Caki2 (cell line): ENCODE data around the gene SLC7A14. TPM values are rescaled to one million over a fixed set of nuclear protein-coding genes. Genes with fewer than 3 reads are reported as not detected.
A peak's percentile ranks its signal among the peaks of the same experiment; 100 is the strongest.

ENCODE experiments used
- DNase-seq: peaks from one replicate; pipeline ENCODE4 v3.0.0-alpha.2; 2015; ENCODE audit warnings: low read depth
- in situ Hi-C: cut with HindIII; loops from 2 replicates; pipeline ENCODE4 v1.10.0; 2016; ENCODE audit warnings: low sequenced_read_pairs, low pct_unique_long_range_greater_than_20kb, mixed read lengths
- total RNA-seq: library from RNA; depleted of rRNA; stranded (reverse); fragments of >200 nt; shearing (Covaris generic); gene quantifications from 2 replicates; pipeline ENCODE4 v1.2.3, GENCODE V29; 2014; ENCODE audit warnings: low replicate concordance

Gene SLC7A14
- total RNA-seq, 1 experiment from 2014 or later = not detected

- in situ Hi-C loops = no loop called here
- DNase-seq = no peak
Observed at GRCh38 chr3:170463011-170463410, 122.9 kb downstream of the SLC7A14 start.

DNA sequence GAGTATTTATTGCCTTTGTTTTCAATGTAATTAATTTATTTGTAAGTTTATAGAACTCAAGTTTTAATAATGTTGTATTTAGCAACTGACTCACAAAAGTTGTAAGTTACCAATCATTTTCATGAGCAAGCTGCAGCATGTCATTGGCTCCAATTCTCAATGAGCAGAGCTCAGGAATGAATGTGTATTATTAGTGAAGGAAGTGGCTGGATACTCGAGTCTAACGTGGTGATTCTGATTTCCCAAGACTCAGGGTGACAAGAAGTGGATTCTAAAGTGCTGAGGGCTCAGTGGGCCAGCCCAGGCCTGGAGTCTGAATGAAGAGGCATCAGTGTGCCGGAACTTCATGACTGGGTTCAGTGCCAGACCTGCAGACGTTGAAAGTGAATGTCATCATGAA, 127.6 kb downstream of the SLC7A14 start:
- no peak for DNase-seq
- in situ Hi-C loops = no loop called here

GRCh38 chr3:170454509-170454908, 131.4 kb downstream of the SLC7A14 start:
- DNase-seq = no peak
- in situ Hi-C loops = no loop called here

GRCh38 chr3:170450039-170450438, 135.8 kb downstream of the SLC7A14 start:
- no peak for DNase-seq
- in situ Hi-C loops = no loop called here

- no peak for DNase-seq
- in situ Hi-C loops = no loop called here
Observed at GRCh38 chr3:170448584-170448983, 137.3 kb downstream of the SLC7A14 start.

DNA sequence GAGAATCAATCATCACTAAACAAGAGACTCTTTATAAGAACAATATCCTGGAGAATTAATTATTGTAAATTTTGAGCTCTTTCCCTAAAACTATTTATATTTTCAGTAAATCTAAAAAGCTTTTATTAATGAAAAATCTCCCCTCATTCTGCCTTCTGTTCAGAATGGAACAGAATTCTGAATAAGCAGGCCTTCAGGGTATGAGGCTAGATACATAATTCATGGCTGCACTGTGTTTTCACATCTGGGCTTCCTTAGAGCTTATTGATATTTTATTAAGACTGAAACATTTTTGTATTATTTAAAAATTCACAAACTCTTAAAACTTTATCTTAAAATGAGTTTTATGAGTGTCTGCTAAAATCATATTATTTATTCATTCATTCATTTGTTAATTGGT, 142.4 kb downstream of the SLC7A14 start:
- DNase-seq = no peak
- in situ Hi-C loops = no loop called here

- no peak for DNase-seq
- in situ Hi-C loops = no loop called here
Observed at GRCh38 chr3:170442947-170443346, 142.9 kb downstream of the SLC7A14 start.

DNA sequence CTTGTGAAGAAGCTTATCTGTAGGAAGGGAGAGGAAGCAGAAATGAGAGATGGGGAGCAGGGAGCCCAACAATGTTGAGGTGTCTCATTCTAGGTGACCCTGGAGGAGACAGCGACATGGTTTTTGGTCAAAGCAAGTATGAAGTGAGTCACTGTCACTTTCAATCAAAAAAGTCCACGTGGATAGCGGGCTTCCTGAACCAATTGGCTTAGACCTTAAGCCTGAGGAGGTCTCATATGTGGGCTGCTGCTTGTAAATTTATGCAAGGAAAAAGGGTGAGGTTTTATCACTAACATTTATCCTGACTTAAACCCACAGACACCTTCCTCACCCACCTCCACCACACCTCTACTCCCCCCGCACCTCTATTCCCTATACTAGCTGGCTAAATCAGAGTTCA, 144.5 kb downstream of the SLC7A14 start:
- DNase-seq = no peak
- in situ Hi-C loops = no loop called here

- peak; percentile 49 for DNase-seq
- in situ Hi-C loops = no loop called here
Observed at GRCh38 chr3:170440344-170440743, 145.5 kb downstream of the SLC7A14 start.

GRCh38 chr3:170438836-170439235, 147.0 kb downstream of the SLC7A14 start:
- in situ Hi-C loops = no loop called here
- DNase-seq = no peak

DNA sequence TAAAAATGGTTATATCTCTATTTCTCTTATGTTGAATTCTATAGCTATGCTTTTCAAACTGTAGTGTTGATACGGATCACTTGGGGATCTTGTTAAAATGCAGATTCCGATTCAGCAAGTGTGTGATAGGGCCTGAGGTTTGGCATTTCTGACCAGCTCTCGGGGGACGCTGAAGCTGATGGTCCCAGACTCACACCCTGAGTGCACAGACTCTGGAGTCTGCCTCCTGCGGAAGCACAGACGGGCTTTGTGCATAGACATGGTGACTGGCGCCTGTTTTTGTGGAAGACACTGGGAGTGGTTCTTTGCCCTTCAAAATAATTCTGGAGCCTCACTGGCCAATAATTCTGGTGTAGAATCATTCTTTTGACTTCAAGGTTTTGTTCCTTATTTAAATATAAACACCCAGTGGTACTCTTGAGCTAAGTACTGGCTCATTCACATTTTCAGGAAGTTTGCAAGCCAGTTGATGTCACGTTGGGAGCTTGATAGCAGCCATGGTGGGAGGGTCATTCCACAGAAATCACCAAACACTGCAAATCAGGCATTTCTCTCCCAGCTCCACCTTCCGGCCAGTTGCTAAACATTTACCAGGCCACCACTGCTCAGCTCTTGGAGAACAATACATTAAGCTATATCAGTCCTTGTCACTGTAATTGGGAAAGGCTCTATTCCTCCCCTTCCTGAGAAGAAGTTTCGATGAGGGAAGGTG, 148.0 kb downstream of the SLC7A14 start:
- DNase-seq = peak; percentile 55
- in situ Hi-C loops = no loop called here

GRCh38 chr3:170437176-170437575, 148.7 kb downstream of the SLC7A14 start:
- DNase-seq = no peak
- in situ Hi-C loops = no loop called here

DNA sequence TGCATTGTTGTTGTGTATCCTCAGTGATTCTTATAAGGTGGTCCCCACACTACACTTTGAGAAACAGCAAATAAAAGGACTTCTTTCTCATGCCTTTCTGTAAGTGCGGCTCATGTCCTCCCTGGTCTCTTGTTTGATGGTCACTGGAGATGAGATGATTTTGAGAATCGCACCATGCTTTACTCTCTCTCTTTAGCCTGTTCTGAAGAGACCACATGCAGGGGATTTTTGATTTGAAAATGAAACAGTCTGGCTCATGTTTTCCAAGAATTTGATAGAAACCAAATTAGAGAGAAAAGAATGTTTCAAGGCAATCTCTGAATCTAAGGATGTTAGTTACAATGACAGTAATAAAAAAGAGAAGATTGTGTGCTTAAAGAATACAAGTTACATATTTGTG, 149.2 kb downstream of the SLC7A14 start:
- in situ Hi-C loops = no loop called here
- DNase-seq = no peak

- DNase-seq = no peak
- in situ Hi-C loops = no loop called here
Observed at GRCh38 chr3:170432416-170432815, 153.5 kb downstream of the SLC7A14 start.

- no peak for DNase-seq
- in situ Hi-C loops = no loop called here
Observed at GRCh38 chr3:170431054-170431453, 154.8 kb downstream of the SLC7A14 start.

DNA sequence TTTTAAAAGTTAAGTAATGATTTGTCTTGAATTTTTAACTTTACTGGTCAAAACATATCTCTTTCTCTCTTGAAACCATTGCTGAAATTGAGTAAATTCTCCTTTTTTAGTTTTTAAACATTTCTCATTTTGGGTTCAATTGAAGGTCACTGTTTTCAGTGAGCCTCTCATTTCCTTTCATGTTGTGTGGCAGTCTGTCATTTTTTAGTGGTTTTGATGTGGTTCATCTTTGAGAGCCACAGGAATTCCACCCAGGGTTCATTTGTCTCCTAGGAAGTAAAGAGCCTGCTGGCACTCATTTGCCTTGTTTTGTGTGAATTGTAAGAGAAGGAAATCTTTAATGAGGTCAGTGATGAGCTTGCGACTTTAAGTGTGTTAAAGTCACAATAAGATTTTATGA, 156.8 kb downstream of the SLC7A14 start:
- peak; percentile 55 for DNase-seq
- in situ Hi-C loops = loop anchor here (5.0 kb wide), 1 partner anchor 383 kb away; no protein-coding TSS in a partner anchor

- no peak for DNase-seq
- in situ Hi-C loops = loop anchor here (5.0 kb wide), 1 partner anchor 384 kb away; no protein-coding TSS in a partner anchor
Observed at GRCh38 chr3:170428095-170428494, 157.8 kb downstream of the SLC7A14 start.

- in situ Hi-C loops = loop anchor here (5.0 kb wide), 1 partner anchor 386 kb away; no protein-coding TSS in a partner anchor
- no peak for DNase-seq
Observed at GRCh38 chr3:170426240-170426797, 159.6 kb downstream of the SLC7A14 start.

- in situ Hi-C loops = loop anchor here (5.0 kb wide), 1 partner anchor 387 kb away; no protein-coding TSS in a partner anchor
- DNase-seq = no peak
Observed at GRCh38 chr3:170425491-170426239, 160.2 kb downstream of the SLC7A14 start.
